Measurements from ENCODE around the gene PDZD7. TPM values are rescaled to one million over a fixed set of nuclear protein-coding genes. Genes with fewer than 3 reads are reported as not detected.

Gene PDZD7
- total and polyA plus RNA-seq, 9 of the 15 experiments (the other 6 are each of a cell fraction or from before 2014, with no cell fraction given), result 0.04 to 0.24 (median 0.08) TPM; not detected in 3

DNA sequence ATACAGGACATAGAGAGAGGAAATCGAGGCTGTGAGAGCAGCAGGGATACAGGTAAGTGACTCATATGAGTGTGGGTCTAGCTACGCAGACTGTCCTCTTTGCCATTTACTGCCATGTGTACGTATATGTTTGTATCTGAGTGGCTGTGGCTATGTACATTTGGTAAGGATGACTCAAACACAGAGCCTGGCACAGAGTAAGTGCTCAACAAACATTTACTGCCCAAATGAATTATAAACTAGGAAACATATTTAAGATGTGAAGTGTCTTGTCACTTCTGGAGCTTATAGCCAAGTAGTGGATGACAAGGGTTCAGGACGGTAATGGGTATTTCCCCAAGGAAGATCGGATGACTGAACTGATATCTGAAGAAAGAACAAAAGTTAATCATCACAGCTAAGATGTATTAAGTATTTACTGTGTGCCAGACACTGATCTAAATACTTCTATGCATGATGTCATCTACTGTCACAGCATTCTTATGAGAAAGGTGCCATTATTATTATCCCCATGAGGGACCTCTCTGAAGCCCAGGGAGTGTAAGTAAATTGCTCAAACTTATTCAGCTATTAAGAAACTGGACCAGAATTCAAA, 49.7 kb downstream of the PDZD7 start:
- Histone ChIP-seq H3K9ac (ENCODE audit: insufficient read depth in 1 of 2, low read depth in 2 of 2, low read length in 2 of 2) (no peak overlapping the region), H3K27me3 (ENCODE audit: control insufficient read depth in 2 of 2, insufficient read depth in 2 of 2, low read length in 2 of 2) (no peaks in the 10 kb centered on the region), H3K27ac (ENCODE audit: extremely low read depth, low read depth, low read length) (no peak overlapping the region), H2AFZ (ENCODE audit: low read depth, low read length) (no peak overlapping the region), H3K9me1 (ENCODE audit: control insufficient read depth, insufficient read depth, low read length) (no peaks in the 10 kb centered on the region), H3K36me3 (ENCODE audit: control insufficient read depth, insufficient read depth, low read length) (peaks cover 25% of the 10 kb centered on the region; the same call in 2 of the 3 replicates), H3K4me2 (ENCODE audit: insufficient read depth, low read length) (no peak overlapping the region), H4K20me1 (replicated peaks; ENCODE audit: control insufficient read depth, insufficient read depth, low read length) (no peaks in the 10 kb centered on the region; the same call in 1 of the 2 replicates), H3K4me1 (replicated peaks in 1 of 2; ENCODE audit: control insufficient read depth in 2 of 2, insufficient read depth in 2 of 2, low read length in 2 of 2) (peaks cover 3 to 4% of the 10 kb centered on the region in 2 experiments; a peak in 3 of 5 replicates), H3K79me2 (ENCODE audit: control insufficient read depth, insufficient read depth, low read length) (peaks cover 7% of the 10 kb centered on the region), H3K4me3 (no peak overlapping the region), H3K9me3 (replicated peaks; ENCODE audit: control insufficient read depth, insufficient read depth, low read depth, low read length) (no peaks in the 10 kb centered on the region)
- intact Hi-C loops (cut with micrococcal nuclease), result no loop called here
- DNase-seq (ENCODE audit: extremely low read depth in 1 of 4, low spot score in 3 of 4), result no peak
- no peak for FAIRE-seq
- in situ Hi-C loops (cut with MboI), result loop anchor here (25.0 kb wide), 1 partner anchor 1056 kb away; no protein-coding TSS in a partner anchor
- WGBS (ENCODE audit: insufficient coverage, low coverage, missing lambda C conversion rate), result 72% methylated on average over 5 of the region's 5 CpGs
- no TSS peak for BruUV-seq (replicated peaks)
- no peak for ATAC-seq
- ChIA-PET CTCF (ENCODE audit: low intra/inter-chr PET ratio) (no interaction called here), POLR2A (interaction anchor here (1.1 to 1.3 kb wide), 2 partner anchors 14 to 37 kb away, joined by 3 to 4 read pairs; no protein-coding TSS in a partner anchor)
- TF ChIP-seq, protein P1, sequence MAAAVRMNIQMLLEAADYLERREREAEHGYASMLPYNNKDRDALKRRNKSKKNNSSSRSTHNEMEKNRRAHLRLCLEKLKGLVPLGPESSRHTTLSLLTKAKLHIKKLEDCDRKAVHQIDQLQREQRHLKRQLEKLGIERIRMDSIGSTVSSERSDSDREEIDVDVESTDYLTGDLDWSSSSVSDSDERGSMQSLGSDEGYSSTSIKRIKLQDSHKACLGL (CRISPR knock-in tag; IDR thresholded peaks at IDR 0.05; ENCODE audit: borderline replicate concordance, poor library complexity, severe bottlenecking), result no peak
- TF ChIP-seq XRCC3 (IDR thresholded peaks at IDR 0.05) (no peak), SOX6 (IDR thresholded peaks at IDR 0.05) (no peak), ZNF507 (tag; conservative IDR thresholded peaks at IDR 0.05) (no peak), FOS (IDR thresholded peaks at IDR 0.05; ENCODE audit: extremely low read depth, insufficient read length) (no peak), MED1 (CRISPR knock-in tag; IDR thresholded peaks at IDR 0.05; ENCODE audit: borderline replicate concordance) (no peak), KAT7 (CRISPR knock-in tag; IDR thresholded peaks at IDR 0.05; ENCODE audit: borderline replicate concordance) (no peak), ZNF3 (CRISPR knock-in tag; IDR thresholded peaks at IDR 0.05) (no peak), KLF10 (CRISPR knock-in tag; IDR thresholded peaks at IDR 0.05) (no peak)
- TF ChIP-seq, protein P2, sequence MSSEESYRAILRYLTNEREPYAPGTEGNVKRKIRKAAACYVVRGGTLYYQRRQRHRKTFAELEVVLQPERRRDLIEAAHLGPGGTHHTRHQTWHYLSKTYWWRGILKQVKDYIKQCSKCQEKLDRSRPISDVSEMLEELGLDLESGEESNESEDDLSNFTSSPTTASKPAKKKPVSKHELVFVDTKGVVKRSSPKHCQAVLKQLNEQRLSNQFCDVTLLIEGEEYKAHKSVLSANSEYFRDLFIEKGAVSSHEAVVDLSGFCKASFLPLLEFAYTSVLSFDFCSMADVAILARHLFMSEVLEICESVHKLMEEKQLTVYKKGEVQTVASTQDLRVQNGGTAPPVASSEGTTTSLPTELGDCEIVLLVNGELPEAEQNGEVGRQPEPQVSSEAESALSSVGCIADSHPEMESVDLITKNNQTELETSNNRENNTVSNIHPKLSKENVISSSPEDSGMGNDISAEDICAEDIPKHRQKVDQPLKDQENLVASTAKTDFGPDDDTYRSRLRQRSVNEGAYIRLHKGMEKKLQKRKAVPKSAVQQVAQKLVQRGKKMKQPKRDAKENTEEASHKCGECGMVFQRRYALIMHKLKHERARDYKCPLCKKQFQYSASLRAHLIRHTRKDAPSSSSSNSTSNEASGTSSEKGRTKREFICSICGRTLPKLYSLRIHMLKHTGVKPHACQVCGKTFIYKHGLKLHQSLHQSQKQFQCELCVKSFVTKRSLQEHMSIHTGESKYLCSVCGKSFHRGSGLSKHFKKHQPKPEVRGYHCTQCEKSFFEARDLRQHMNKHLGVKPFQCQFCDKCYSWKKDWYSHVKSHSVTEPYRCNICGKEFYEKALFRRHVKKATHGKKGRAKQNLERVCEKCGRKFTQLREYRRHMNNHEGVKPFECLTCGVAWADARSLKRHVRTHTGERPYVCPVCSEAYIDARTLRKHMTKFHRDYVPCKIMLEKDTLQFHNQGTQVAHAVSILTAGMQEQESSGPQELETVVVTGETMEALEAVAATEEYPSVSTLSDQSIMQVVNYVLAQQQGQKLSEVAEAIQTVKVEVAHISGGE (CRISPR knock-in tag; IDR thresholded peaks at IDR 0.05), result no peak
- TF ChIP-seq, protein P3, sequence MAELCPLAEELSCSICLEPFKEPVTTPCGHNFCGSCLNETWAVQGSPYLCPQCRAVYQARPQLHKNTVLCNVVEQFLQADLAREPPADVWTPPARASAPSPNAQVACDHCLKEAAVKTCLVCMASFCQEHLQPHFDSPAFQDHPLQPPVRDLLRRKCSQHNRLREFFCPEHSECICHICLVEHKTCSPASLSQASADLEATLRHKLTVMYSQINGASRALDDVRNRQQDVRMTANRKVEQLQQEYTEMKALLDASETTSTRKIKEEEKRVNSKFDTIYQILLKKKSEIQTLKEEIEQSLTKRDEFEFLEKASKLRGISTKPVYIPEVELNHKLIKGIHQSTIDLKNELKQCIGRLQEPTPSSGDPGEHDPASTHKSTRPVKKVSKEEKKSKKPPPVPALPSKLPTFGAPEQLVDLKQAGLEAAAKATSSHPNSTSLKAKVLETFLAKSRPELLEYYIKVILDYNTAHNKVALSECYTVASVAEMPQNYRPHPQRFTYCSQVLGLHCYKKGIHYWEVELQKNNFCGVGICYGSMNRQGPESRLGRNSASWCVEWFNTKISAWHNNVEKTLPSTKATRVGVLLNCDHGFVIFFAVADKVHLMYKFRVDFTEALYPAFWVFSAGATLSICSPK (IDR thresholded peaks at IDR 0.05; ENCODE audit: borderline replicate concordance), result no peak
- TF ChIP-seq, protein P4, sequence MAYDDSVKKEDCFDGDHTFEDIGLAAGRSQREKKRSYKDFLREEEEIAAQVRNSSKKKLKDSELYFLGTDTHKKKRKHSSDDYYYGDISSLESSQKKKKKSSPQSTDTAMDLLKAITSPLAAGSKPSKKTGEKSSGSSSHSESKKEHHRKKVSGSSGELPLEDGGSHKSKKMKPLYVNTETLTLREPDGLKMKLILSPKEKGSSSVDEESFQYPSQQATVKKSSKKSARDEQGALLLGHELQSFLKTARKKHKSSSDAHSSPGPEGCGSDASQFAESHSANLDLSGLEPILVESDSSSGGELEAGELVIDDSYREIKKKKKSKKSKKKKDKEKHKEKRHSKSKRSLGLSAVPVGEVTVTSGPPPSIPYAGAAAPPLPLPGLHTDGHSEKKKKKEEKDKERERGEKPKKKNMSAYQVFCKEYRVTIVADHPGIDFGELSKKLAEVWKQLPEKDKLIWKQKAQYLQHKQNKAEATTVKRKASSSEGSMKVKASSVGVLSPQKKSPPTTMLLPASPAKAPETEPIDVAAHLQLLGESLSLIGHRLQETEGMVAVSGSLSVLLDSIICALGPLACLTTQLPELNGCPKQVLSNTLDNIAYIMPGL (CRISPR knock-in tag; IDR thresholded peaks at IDR 0.05), result no peak
